ENCODE measurements around the gene REPIN1.

Gene REPIN1

GRCh38 chr7:150408393-150409299, 40.0 kb downstream of the REPIN1 start:
- DNase-seq, result no peak

- no peak for DNase-seq
Observed at GRCh38 chr7:150409300-150410030, 40.8 kb downstream of the REPIN1 start.

DNA sequence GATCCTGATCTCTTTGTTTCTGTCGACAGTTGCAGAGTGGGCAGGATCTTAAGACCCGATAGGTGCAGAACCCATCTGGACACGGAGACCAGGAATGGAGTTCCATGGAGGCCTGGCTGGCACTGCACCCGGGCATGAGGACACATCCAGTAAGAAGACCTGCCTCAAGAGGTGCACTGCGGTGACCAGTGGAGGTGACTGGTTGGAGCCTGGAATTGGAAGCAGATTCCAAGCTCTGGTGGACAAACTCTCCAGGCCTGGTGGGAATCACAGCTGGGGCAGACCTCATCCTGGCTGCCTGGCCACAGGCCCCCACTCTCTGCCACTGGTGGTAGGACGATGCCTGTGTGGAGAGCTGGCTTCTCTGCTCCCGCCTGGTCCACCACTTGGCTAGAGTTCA, 41.5 kb downstream of the REPIN1 start:
- DNase-seq, result no peak

- DNase-seq, result no peak
Observed at GRCh38 chr7:150410680-150411346, 42.2 kb downstream of the REPIN1 start.

DNA sequence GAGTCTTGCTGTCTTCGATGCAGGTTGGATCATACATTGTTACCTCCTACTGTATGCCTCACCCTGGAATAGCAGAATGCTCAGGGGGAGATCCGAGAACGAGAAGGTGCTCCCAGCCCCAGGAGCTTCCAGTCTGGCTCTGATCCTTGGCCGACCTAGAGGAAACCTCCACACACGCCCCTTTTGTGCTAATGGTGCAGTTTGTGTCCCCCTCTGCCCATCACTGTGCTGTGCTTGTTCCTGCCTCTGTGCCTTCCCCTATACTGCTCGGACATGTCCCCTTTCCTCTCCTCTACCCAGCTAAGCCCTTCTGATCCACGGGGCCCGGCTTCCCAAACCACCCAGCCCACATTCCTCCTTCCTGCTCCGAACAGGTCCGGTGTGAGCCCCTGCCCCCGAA, 43.0 kb downstream of the REPIN1 start:
- no peak for DNase-seq

DNA sequence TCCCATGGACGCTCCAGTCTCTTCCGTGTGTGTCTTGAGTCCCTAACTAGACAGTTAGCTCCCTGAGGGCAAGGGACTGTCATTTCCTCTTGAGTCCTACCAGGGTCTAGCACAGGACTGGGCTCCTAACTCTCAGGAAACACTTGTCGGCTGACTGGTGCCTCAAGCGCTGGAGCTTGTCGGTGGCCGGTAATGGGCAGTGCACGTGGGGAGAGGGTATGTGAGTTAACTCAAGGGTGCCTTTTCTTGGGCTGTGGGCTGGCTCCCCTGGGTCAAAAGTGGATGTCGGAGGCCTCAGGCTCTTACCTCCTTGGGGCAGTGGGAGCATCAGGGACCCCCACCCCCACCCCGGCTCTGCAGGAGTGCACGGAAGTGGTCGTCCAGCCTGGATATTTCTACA, 43.4 kb downstream of the REPIN1 start:
- no peak for DNase-seq

GRCh38 chr7:150412518-150413488, 44.2 kb downstream of the REPIN1 start:
- no peak for DNase-seq

- DNase-seq, result no peak
Observed at GRCh38 chr7:150413640-150414081, 45.0 kb downstream of the REPIN1 start.

- DNase-seq, result no peak
Observed at GRCh38 chr7:150415161-150416153, 46.8 kb downstream of the REPIN1 start.

GRCh38 chr7:150417239-150417638, 48.6 kb downstream of the REPIN1 start:
- DNase-seq, result no peak

DNA sequence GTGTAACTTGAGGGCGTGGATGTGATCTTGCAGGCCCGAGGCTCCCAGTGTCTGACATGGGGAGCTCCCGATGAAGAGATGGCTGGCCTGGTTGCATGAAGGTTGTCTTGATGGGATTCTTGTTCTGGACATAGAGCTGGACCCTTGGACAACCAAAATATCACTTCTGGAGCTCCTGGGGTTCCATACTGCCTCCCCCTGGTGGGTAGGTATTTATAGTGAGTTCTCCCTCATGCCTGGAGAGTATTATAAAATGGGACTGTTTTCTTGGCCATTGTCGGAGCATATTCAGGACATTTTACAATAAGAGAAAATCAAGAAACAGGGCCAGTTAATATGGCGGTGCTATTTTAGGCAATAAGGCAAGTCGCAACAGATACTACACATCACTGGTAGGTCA, 49.2 kb downstream of the REPIN1 start:
- no peak for DNase-seq

GRCh38 chr7:150420242-150420641, 51.6 kb downstream of the REPIN1 start:
- no peak for DNase-seq

- peak; percentile 53 for DNase-seq
Observed at GRCh38 chr7:150420987-150421674, 52.5 kb downstream of the REPIN1 start.

DNA sequence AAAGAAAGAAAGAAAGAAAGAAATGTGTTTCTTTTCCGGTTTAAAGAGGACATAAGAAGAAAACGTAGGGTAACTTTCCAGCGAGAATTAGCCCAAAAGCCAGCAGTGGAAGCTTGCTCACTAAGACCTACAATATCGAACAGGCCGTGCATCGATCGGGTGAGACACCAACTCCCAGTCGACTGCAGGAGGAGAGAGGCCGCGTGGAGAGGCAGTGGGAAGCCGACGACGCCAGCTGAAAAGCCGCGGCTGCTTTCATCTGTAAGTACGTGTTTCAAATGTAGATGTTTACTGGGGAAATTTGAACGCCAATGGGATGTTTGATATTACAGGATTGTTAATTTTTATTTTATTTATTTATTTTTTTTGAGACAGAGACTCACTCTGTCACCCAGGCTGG, 53.2 kb downstream of the REPIN1 start:
- no peak for DNase-seq
